HepG2 (cell line): ENCODE data around the gene BCAS1. TPM values are rescaled to one million over a fixed set of nuclear protein-coding genes. Genes with fewer than 3 reads are reported as not detected.
A peak's percentile ranks its signal among the peaks of the same experiment; 100 is the strongest.

Experiments used
- ATF7-NPFF ChIP-seq: sonication (generic); formaldehyde crosslinking; IDR thresholded peaks from 2 replicates; pipeline ENCODE4 v1.8.1; 2023; ENCODE audit warnings: mild to moderate bottlenecking, low read depth, missing genetic modification reagents, moderate library complexity
- CENPBD1 ChIP-seq: sonication (generic); formaldehyde crosslinking; IDR thresholded peaks from 2 replicates; pipeline ENCODE4 v1.8.0; 2022; ENCODE audit warnings: missing genetic modification reagents, low read depth, mild to moderate bottlenecking, borderline replicate concordance
- JDP2 ChIP-seq: sonication (generic); formaldehyde crosslinking; IDR thresholded peaks from 2 replicates; pipeline ENCODE4 v1.8.1; 2022; ENCODE audit warnings: missing genetic modification reagents, borderline replicate concordance
- LBX2 ChIP-seq: sonication (generic); formaldehyde crosslinking; IDR thresholded peaks from 2 replicates; pipeline ENCODE4 v1.5.0; 2020; ENCODE audit warnings: missing genetic modification reagents, mild to moderate bottlenecking, borderline replicate concordance
- PCBP2 ChIP-seq: fragments of 200-400 bp; formaldehyde crosslinking; optimal IDR thresholded peaks from 2 replicates; pipeline ENCODE3; 2018; ENCODE audit warnings: low read length, low read depth; ENCODE audit not compliant: poor library complexity, severe bottlenecking
- SMAD1 ChIP-seq: sonication (generic); formaldehyde crosslinking; IDR thresholded peaks from 2 replicates; pipeline ENCODE4 v1.4.0; 2020; ENCODE audit warnings: missing genetic modification reagents, low read depth, mild to moderate bottlenecking, borderline replicate concordance
- SRSF1 ChIP-seq: fragments of 200-400 bp; formaldehyde crosslinking; optimal IDR thresholded peaks from 2 replicates; pipeline ENCODE3; 2017; ENCODE audit warnings: mild to moderate bottlenecking, low read depth, low read length, moderate library complexity
- STAG1 ChIP-seq: sonication (generic); formaldehyde crosslinking; IDR thresholded peaks from 2 replicates; pipeline ENCODE4 v1.4.0; 2020; ENCODE audit warnings: missing genetic modification reagents
- ZFP36L2 ChIP-seq: sonication (generic); formaldehyde crosslinking; IDR thresholded peaks from 2 replicates; pipeline ENCODE4 v1.4.0; 2020; ENCODE audit warnings: missing genetic modification reagents
- ZNF224 ChIP-seq: sonication (generic); formaldehyde crosslinking; IDR thresholded peaks from 2 replicates; pipeline ENCODE4 v1.5.0; 2020; ENCODE audit warnings: mild to moderate bottlenecking, missing genetic modification reagents
- ZNF547 ChIP-seq: sonication (generic); formaldehyde crosslinking; IDR thresholded peaks from 2 replicates; pipeline ENCODE4 v1.5.1; 2020; ENCODE audit warnings: mild to moderate bottlenecking, missing genetic modification reagents
- ZNF569 ChIP-seq: sonication (generic); formaldehyde crosslinking; IDR thresholded peaks from 2 replicates; pipeline ENCODE4 v1.5.0; 2020; ENCODE audit warnings: mild to moderate bottlenecking, missing genetic modification reagents, moderate library complexity, borderline replicate concordance
- ZNF597 ChIP-seq: sonication (generic); formaldehyde crosslinking; IDR thresholded peaks from 2 replicates; pipeline ENCODE4 v1.5.0; 2020; ENCODE audit warnings: missing genetic modification reagents
- ZNF646 ChIP-seq: sonication (generic); formaldehyde crosslinking; IDR thresholded peaks from 2 replicates; pipeline ENCODE4 v1.9.0; 2021; ENCODE audit warnings: mild to moderate bottlenecking, missing genetic modification reagents
- ZNF687 ChIP-seq: sonication (generic); formaldehyde crosslinking; IDR thresholded peaks from 2 replicates; pipeline ENCODE4 v1.5.1; 2020; ENCODE audit warnings: mild to moderate bottlenecking, missing genetic modification reagents, moderate library complexity
- ZSCAN30 ChIP-seq: sonication (generic); formaldehyde crosslinking; IDR thresholded peaks from 2 replicates; pipeline ENCODE4 v1.5.0; 2020; ENCODE audit warnings: mild to moderate bottlenecking, missing genetic modification reagents
- polyA plus RNA-seq, 8 experiments: library from polyadenylated mRNA; depleted of rRNA in 3 of 8; stranded (reverse) in 7 of 8; unstranded in 1 of 8; fragments of >200 nt; fragmentation: Illumina TruSeq in 4 of 8; extraction: Trizol in 4 of 8; gene quantifications; 2 replicates each; pipeline versions ENCODE4 v1.2.1 to v1.2.3, GENCODE V29; 2011 to 2016; ENCODE audit warnings: low read depth in 4 of 8, missing spikeins in 1 of 8, mixed read lengths in 1 of 8; ENCODE audit not compliant: insufficient read depth in 1 of 8
- total RNA-seq, 5 experiments: library from RNA; depleted of rRNA; stranded (reverse); fragments of >200 nt; fragmentation: Illumina TruSeq; extraction: Trizol; gene quantifications; 2 replicates each; pipeline ENCODE4 v1.2.3, GENCODE V29; 2016; ENCODE audit warnings: low read depth in 1 of 5

BCAS1 gene
- total and polyA plus RNA-seq, 2 of the 13 experiments (the other 11 are each of a cell fraction or from before 2014, with no cell fraction given), result 0.55 to 0.91 TPM

- peak; percentile 78 for TF ChIP-seq ZNF687 (CRISPR knock-in tag)
- TF ChIP-seq ZNF597 (CRISPR knock-in tag), result no peak
- TF ChIP-seq JDP2 (CRISPR knock-in tag), result no peak
- TF ChIP-seq PCBP2, result no peak
- TF ChIP-seq SRSF1, result no peak
- no peak for TF ChIP-seq ZNF646
- no peak for TF ChIP-seq ZSCAN30 (CRISPR knock-in tag)
- TF ChIP-seq SMAD1, result 0 out of 2 replicates have a peak, but pooled peaks have one; percentile 39
- peak; percentile 30; the same call in 1 of the 2 replicates for TF ChIP-seq STAG1 (CRISPR knock-in tag)
- 0 out of 2 replicates have a peak, but pooled peaks have one; percentile 68 for TF ChIP-seq LBX2 (CRISPR knock-in tag)
- no peak for TF ChIP-seq ZFP36L2 (CRISPR knock-in tag)
- peak; percentile 70; the same call in 1 of the 2 replicates for TF ChIP-seq ATF7-NPFF (CRISPR knock-in tag)
- no peak for TF ChIP-seq ZNF547 (CRISPR knock-in tag)
- TF ChIP-seq ZNF569 (CRISPR knock-in tag), result no peak
- TF ChIP-seq ZNF224, result no peak
- no peak for TF ChIP-seq CENPBD1 (CRISPR knock-in tag)
Measured at GRCh38 chr20:54067606-54068174, 2.7 kb downstream of the BCAS1 start (continued).
